Activated CD4-positive, CD25-positive, alpha-beta regulatory T cell (primary cell): ENCODE measurements around the gene ARHGEF10L.

Experiments
- DNase-seq, 4 experiments: peaks; one replicate each; lab custom pipeline; 2025; lab: John Stamatoyannopoulos, UW

Gene ARHGEF10L

DNA sequence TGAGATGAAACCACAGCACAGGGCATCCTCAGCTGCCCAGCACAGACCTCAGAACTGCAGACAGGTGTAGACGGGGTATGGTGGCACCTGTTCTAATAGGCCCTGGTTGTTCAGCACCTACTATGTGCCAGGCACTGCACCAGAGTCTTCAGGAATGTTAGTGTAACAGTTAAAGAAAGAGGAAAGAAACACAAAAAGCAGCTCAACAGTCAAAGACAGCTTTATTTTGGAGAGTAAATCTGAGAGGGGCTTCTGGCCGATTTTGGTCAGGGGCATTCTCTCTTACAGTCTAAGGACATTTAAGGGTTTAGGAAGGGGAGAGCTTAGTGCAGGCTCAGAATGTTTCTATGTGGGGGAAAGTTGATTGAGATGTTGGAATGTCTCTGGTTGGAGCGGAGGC is 170.5 kb downstream of the ARHGEF10L start:
- DNase-seq = no peak

- DNase-seq = no peak
Measured at GRCh38 chr1:17710889-17711576, 171.5 kb downstream of the ARHGEF10L start.

GRCh38 chr1:17711577-17711910 is 172.0 kb downstream of the ARHGEF10L start:
- DNase-seq = no peak

- no peak for DNase-seq
Measured at GRCh38 chr1:17711941-17712340, 172.4 kb downstream of the ARHGEF10L start.

DNA sequence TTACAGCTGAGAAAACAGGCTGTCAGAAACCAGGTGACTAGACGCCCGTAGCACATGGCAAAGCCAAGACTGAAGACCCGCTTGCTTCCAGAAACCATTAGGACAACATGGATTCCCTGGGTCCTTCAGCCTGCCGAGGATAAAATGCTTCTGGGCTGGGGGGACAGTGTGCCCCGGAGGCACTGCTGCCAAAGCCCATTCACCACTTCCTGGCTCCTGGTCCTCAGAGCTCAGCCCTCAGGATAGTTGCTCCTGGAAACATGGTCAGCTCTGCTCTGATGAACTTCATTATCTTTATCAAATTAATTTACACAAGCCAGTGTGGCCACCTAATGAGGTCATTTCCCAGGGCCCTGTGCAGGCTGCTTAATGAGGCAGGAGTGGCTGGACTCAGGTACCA is 174.5 kb downstream of the ARHGEF10L start:
- no peak for DNase-seq

- DNase-seq = no peak
Measured at GRCh38 chr1:17717594-17718535, 178.4 kb downstream of the ARHGEF10L start.

DNA sequence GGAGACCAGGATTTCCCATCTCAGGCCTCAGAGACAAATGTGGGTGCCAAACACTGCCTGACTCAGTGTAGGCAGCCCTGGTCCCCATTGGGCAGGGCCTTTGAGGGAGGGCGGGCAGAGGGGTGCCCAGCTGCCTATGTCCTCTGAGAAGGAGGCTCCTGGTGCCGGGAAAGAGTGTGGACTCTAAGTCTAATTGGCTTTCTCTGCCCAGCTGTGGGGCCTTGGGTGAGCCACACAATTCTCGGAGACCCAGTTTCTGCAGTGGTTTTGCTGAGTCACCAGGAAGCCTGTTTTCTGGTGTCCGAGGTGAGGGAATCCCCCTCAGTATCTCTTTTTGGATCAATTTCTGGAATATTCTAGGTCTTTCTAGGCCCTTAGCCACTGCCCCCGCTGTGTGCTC is 180.4 kb downstream of the ARHGEF10L start:
- DNase-seq = no peak

DNA sequence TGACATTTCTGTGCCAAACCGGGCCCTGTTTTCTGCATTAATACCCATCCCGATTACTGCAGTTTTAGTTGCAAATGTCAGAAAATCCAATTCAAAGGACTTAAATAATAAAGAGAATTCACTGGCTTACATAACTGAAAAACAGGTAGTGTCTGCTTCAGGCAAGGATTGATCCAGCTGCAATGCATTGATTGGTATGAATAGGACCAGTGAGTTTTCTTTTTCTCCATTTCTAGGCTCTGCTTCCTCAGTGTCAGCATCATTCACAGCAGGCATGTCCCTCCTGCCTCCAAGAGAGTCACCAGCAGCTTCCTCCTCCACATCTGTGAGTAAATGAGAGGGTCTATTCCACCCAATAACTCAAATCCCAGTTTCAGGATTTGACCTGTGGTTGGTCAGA is 181.9 kb downstream of the ARHGEF10L start:
- no peak for DNase-seq

GRCh38 chr1:17723684-17724083 is 184.2 kb downstream of the ARHGEF10L start:
- DNase-seq = no peak

GRCh38 chr1:17724150-17724549 is 184.7 kb downstream of the ARHGEF10L start:
- no peak for DNase-seq

DNA sequence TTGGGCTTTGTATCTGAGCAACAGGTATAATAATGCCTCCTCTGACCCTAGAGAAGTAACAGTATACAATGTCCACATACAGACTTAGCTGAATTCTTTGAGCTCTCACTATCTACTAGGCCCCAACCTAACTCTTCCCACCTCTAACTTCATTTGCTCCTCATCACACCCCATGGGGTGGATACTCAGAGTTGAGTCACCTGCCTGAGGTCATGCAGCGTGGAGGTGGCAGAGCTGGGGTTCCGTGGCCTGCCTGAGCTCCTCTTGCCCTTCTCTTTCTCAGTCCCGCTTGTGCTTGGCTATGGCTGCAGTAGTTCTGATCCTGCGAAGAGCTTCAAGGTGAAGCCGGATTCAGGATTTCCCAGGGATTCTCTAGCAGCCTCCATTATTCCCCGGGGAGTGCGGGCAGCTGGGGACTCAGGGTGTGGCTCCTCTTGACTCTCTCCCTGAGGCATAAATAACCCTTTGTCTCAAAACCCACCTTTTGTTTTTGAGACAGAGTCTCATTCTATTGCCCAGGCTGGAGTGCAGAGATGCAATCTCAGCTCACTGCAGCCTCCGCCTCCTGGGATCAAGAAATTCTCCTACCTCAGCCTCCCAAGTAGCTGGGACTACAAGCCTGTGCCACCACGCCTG is 185.7 kb downstream of the ARHGEF10L start:
- DNase-seq = no peak

- no peak for DNase-seq
Measured at GRCh38 chr1:17725811-17726582, 186.5 kb downstream of the ARHGEF10L start.

DNA sequence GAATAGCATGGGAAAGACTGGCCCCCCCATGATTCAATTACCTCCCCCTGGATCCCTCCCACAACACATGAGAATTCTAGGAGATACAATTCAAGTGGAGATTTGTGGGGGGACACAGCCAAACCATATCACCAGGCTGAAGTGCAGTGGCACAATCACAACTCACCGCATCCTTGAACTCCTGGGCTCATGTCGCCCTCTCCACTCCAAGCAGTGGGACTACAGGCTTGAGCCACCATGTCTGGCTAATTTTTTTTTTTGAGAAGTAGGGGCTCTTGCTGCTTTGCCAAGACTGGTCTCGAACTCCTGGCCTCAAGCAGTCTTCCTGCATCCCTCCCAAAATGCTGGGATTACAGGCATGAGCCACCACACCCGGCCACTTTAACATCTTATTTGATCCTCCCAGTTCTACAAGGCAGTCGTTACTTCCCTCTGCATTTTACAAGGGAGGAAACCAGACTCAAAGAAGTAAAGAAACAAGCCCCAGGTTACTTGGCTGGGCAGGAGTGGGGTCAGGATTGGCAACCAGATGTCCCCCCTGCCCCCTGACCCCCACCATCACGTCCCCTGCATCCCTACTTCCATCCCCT is 188.7 kb downstream of the ARHGEF10L start:
- DNase-seq = no peak

GRCh38 chr1:17729248-17729647 is 189.8 kb downstream of the ARHGEF10L start:
- DNase-seq = no peak

- no peak for DNase-seq
Measured at GRCh38 chr1:17729909-17730308, 190.4 kb downstream of the ARHGEF10L start.

DNA sequence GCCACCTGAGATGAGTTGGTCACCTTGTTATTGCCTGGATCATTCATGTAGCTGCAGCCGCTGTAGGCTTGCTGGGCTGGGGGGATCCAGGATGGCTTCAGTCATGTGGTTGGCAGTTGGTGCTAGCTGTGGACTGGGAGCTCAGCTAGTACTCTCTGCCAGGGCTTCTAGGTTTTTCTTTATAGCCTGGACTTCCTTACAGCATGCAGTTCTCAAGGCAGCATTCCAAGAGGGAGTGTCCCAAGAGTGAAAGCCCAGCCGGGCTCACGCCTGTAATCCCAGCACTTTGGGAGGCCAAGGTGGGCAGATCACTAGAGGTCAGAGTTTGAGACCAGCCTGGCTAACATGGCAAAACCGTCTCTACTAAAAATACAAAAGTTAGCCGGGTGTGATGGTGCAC is 192.0 kb downstream of the ARHGEF10L start:
- no peak for DNase-seq

GRCh38 chr1:17732475-17732874 is 193.0 kb downstream of the ARHGEF10L start:
- no peak for DNase-seq

- no peak for DNase-seq
Measured at GRCh38 chr1:17733661-17734060, 194.2 kb downstream of the ARHGEF10L start.

DNA sequence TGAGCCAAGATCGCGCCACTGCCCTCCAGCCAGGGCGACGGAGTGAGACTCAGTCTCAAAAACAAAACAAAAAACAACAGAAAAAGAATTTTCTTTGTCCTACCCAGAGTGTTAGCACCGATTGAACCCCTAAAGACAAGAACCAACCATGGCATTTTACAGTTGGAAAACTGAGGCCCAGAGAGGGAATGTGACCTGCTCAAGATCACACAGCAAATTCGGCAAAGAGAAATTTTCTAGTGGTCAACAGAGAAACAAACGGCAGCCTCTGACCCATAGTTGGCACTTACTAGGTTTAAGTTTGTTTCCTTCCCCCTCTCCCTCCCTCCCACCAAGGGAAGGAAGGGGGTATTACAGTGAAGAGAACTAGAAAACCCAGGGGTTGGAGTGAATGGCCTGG is 195.1 kb downstream of the ARHGEF10L start:
- no peak for DNase-seq

DNA sequence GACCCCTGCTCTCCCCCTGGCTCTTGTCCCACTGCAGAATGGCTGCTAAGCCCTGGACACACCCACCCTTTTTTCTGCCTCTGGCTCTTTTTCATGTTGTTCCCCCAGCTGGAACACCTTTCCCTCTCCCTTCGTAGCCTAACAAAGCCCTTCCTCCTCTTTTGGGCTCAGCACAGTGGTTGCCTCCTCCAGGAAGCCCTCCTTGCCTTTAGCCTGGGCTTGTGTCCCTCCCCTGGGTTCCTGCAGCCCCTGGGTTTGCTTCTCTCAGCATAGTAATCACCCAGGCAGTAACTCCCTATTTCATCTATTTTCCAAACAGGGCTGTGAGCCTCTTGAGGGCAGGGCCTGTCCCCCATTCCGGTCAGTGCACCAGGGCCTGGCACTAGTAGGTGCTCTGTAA is 195.8 kb downstream of the ARHGEF10L start:
- no peak for DNase-seq

- DNase-seq = no peak
Measured at GRCh38 chr1:17735793-17736192, 196.3 kb downstream of the ARHGEF10L start.

GRCh38 chr1:17736625-17737024 is 197.1 kb downstream of the ARHGEF10L start:
- DNase-seq = no peak
